Kidney (tissue), 14 donors: ENCODE results near the gene SLC41A3. TPM values are rescaled to one million over a fixed set of nuclear protein-coding genes. Genes with fewer than 3 reads are reported as not detected.
"Not testable (repeated sequence)": the region's sequence is repeated elsewhere in the genome, so short reads cannot be mapped to it uniquely, and the experiment has no call there.

Source experiments
- DNase-seq, 5 donors: peaks; one replicate each; pipeline ENCODE4 v3.0.0-alpha.2; 2013 to 2020
- FAIRE-seq: peaks from 2 replicates; lab custom pipeline; 2012; peaks lifted over from hg19 to GRCh38; lab: Jason Lieb, UNC
- H3K27ac ChIP-seq, 2 donors: one replicate each; pipeline ENCODE4 v1.7.0; 2013; ENCODE audit warnings: low read depth in 2 of 2, low read length in 2 of 2, inconsistent platforms in 1 of 2
- H3K27me3 ChIP-seq: one replicate; pipeline ENCODE4 v1.7.1; 2013; ENCODE audit warnings: low read length, inconsistent platforms; ENCODE audit not compliant: control insufficient read depth, insufficient read depth
- H3K36me3 ChIP-seq, 3 donors: one replicate each; pipeline versions ENCODE4 v1.7.0 to v1.7.1; 2013; ENCODE audit warnings: low read length in 3 of 3, control low read depth in 1 of 3, inconsistent platforms in 1 of 3; ENCODE audit not compliant: insufficient read depth in 3 of 3, control insufficient read depth in 2 of 3
- H3K4me1 ChIP-seq, 3 donors: one replicate each; pipeline versions ENCODE4 v1.7.0 to v1.7.1; 2013; ENCODE audit warnings: low read length in 3 of 3, inconsistent platforms in 1 of 3, low read depth in 1 of 3; ENCODE audit not compliant: control insufficient read depth in 2 of 3, insufficient read depth in 2 of 3
- H3K4me3 ChIP-seq, 3 donors: one replicate each; pipeline versions ENCODE4 v1.7.0 to v1.8.1; 2013; ENCODE audit warnings: low read length in 3 of 3, control low read depth in 1 of 3, inconsistent platforms in 1 of 3
- H3K9ac ChIP-seq, 3 donors: one replicate each; pipeline versions ENCODE4 v1.7.0 to v1.7.1; 2013; ENCODE audit warnings: low read length in 3 of 3, control low read depth in 1 of 3, inconsistent platforms in 1 of 3
- H3K9me3 ChIP-seq, 3 donors: one replicate each; pipeline versions ENCODE4 v1.7.0 to v1.7.1; 2013; ENCODE audit warnings: low read length in 3 of 3, control low read depth in 1 of 3, inconsistent platforms in 1 of 3; ENCODE audit not compliant: control insufficient read depth in 2 of 3, insufficient read depth in 1 of 3
- CTCF ChIP-seq: IDR thresholded peaks from 3 replicates; pipeline ENCODE4 v1.5.1; 2012; ENCODE audit warnings: mild to moderate bottlenecking, moderate library complexity, borderline replicate concordance; ENCODE audit not compliant: insufficient read depth; ENCODE audit errors: extremely low read depth
- intact Hi-C: fragments of 100-400 bp; cut with DNase I; formaldehyde crosslinking; loops from one replicate; pipeline ENCODE4 v1.11.1; 2022
- polyA plus RNA-seq: library from polyadenylated mRNA; stranded (reverse); fragments of 350-450 nt; fragmentation: Illumina TruSeq; extraction: RNeasy Lipid Tissue Mini Kit (QIAGEN cat#74804); gene quantifications from one replicate; pipeline ENCODE4 v1.2.3, GENCODE V29; 2014; ENCODE audit warnings: low read depth, low replicate concordance; ENCODE audit not compliant: insufficient read depth
- total RNA-seq: library from RNA; stranded (reverse); fragmentation: NEBNext Ultra II Directional; extraction: Animal tissue kit (Norgen Biotek cat#: 25700); gene quantifications from one replicate; pipeline ENCODE4 v1.2.1, GENCODE V29; 2021
- donor health status: control.
- donor health status: control.
- donor health status: control.
- donor health status: control.
- donor health status: control.
- donor health status: DM: yes; HTN: yes; CAD: no.
- donor health status: Normal renal cell carcinoma (clear cell type).

SLC41A3 gene
- total and polyA plus RNA-seq, 2 donors from 2014 or later, result 31.6 to 74.3 TPM

GRCh38 chr3:125971997-125972944 is 111.7 kb downstream of the SLC41A3 start:
- H3K9ac ChIP-seq, intact Hi-C loops, H3K4me1 ChIP-seq, H3K27ac ChIP-seq, H3K36me3 ChIP-seq, H3K9me3 ChIP-seq: not testable (repeated sequence)
- H3K27me3 ChIP-seq, result peaks cover 11% of the 10 kb centered on the region
- FAIRE-seq (peak; percentile 71), DNase-seq (peak; percentile 47 to 71 (median 59))
- TF ChIP-seq CTCF, result peak; percentile 63
- H3K4me3 ChIP-seq, result peak overlapping the region; percentile 21 to 34 (median 33)

DNA sequence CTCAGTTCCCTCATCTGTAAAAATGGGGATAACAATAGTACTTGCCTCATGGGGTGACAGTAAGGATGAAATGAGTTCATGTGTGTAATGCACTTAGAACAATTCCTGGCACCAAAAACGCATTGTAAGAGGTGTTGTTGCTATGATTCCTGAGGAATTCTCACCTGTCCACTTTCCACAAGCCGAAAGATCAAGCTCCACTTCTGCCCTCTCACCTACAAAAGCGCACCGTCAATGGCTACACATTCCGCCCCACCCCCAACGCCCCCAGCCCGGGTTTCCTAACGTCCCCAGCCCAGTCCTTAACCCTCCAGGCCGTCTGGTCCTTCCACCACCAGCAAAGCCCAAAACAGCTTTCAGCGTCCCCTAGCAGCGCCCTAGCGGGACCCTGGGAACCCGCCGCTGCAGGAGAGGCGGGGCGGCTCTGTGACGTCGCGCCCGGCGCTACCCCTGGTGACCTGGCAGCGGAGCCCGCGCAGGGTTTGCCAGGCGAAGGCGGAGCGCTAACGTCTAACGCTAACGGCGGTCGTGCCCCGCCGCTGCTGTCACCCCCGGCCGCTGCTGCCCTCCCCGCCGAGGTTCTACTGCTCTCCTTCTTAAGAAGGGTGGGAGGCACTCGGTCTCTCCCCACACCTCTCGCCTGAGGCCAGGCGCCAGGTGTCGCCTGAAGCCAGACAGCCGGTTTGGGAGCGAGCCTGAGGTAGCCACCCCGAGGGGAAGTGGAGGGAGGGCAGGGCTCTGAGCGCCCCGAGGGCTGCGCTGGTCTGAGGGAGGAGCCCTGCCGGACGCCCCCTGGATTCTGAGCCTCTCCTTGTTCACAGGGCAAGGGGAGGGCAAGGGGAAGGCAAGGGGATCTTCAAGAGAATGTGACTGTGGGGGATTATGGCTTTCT is 115.0 kb downstream of the SLC41A3 start, which contains the start of gene ROPN1B:
TSS of gene ROPN1B (plus strand) at position 478 of the 892 bp plus-strand sequence. CDS start 2,877 bp downstream, outside the sequence.
- peaks cover 11% of the 10 kb centered on the region for H3K27me3 ChIP-seq
- H3K9me3 ChIP-seq, H3K4me3 ChIP-seq, H3K4me1 ChIP-seq, FAIRE-seq, intact Hi-C loops, H3K27ac ChIP-seq, DNase-seq, H3K36me3 ChIP-seq, H3K9ac ChIP-seq: not testable (repeated sequence)

DNA sequence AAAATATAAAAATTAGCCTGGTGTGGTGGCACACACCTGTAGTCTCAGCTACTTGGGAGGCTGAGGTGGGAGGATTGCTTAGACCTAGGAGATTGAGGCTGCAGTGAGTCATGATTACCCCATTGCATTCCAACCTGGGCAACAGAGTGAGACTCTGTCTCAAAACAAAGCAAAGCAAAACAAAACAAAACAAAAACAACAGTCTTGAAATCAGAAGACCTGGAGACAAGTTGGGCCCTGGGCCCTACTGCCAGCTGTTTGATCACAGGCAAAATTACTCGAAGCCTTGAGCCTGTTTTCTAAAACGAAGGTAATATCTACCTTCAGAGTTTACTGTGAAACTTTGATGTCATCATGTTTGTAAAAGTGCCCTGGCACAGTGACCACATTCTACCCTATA is 115.8 kb downstream of the SLC41A3 start:
- intact Hi-C loops, H3K9ac ChIP-seq, FAIRE-seq, H3K4me1 ChIP-seq, H3K36me3 ChIP-seq, H3K9me3 ChIP-seq, DNase-seq, H3K27ac ChIP-seq, H3K4me3 ChIP-seq: not testable (repeated sequence)
- H3K27me3 ChIP-seq, result peaks cover 11% of the 10 kb centered on the region

DNA sequence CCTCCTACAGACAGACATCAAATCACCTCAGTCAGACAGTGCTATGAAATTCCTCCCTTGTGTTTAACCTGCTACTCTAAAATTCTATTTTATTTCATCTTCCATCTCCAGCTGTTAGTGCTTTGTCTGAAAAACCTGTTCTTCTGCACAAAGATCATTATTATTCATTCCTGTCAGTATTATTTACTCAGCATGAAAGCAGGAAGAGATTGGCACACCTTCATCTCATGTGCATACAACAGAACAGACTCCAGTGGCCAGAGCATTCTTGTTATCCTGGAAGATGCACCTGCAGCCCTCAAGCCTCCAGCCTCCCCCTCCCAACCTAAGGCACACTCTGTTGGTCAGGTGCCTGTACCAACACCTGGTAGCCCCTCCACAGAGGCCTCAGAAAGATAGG is 116.8 kb downstream of the SLC41A3 start:
- Histone ChIP-seq H3K9me3 (peaks cover 0 to 4% (median 0%) of the 10 kb centered on the region in 3 donors), H3K36me3 (no peaks in the 10 kb centered on the region), H3K9ac (no peak overlapping the region), H3K4me3 (no peak overlapping the region), H3K27ac (no peak overlapping the region), H3K4me1 (peaks cover 0 to 4% (median 0%) of the 10 kb centered on the region in 3 donors), H3K27me3 (peaks cover 11% of the 10 kb centered on the region)
- no peak for TF ChIP-seq CTCF
- no peak for FAIRE-seq
- intact Hi-C loops, result no loop called here
- no peak for DNase-seq
